Stimulated activated CD8-positive, alpha-beta memory T cell treated with anti-CD3 and anti-CD28 coated beads, Interleukin-15, amount 100 ng/mL, for 24 hours (primary cell): Measurements from ENCODE around the gene CDC34.

Source experiments
- DNase-seq: peaks from one replicate; pipeline ENCODE4 v3.0.0-alpha.2; 2020; ENCODE audit warnings: low read depth

CDC34 gene

GRCh38 chr19:542173-542866 is 10.8 kb downstream of the CDC34 start:
- no peak for DNase-seq

DNA sequence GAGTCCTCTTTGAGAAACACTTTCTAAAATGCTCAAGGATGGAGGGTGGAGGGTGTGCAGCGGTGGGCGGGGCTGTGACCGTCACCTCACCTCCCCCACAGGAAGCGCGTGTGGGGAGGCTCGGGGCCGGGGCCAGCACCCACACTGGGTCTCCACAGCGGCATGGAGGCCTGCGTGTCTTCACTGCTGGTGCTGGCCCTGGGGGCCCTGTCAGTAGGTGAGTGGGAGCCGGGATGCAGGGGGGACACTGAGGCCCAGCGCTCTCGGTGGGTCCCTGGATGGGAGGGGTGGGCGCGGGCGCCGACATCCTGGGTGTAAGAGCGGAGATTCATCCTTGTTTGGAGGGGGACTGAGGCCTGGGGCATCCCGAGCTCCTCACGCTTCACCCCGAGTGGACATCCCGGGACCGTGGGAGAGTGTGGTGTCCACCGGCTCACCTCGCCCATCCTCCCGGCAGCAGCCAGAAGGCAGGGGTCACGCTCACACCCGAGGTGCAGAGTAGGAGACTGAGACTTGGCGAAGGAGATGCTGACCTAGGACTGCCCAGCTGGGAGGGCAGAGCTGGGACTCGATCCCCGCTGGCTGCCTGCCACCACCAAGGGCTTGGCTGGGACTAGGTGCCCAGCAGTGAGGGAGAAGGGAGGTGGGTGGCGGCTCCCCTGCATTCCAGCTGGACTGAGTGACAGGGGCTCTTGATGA is 12.5 kb downstream of the CDC34 start, which contains the start of gene GZMM:
GZMM (plus strand) TSS at position 144 of the 699 bp plus-strand sequence; CDS start at position 163, 19 bp downstream.
- DNase-seq = peak; percentile 49

DNA sequence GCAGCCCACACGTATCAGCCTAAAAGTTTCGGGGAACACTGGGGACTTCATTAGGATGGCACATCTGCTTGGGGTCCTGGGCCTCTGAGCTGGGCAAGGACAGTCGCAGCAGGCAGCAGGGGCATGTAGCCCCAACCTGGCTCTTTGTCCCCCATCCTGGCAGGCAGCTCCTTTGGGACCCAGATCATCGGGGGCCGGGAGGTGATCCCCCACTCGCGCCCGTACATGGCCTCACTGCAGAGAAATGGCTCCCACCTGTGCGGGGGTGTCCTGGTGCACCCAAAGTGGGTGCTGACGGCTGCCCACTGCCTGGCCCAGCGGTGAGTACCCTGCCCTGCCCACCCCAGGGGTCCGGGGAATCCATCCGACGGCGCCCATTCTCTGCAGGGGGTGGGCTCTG is 15.6 kb downstream of the CDC34 start:
- DNase-seq = no peak

GRCh38 chr19:547836-548720 is 16.5 kb downstream of the CDC34 start:
- DNase-seq = no peak

DNA sequence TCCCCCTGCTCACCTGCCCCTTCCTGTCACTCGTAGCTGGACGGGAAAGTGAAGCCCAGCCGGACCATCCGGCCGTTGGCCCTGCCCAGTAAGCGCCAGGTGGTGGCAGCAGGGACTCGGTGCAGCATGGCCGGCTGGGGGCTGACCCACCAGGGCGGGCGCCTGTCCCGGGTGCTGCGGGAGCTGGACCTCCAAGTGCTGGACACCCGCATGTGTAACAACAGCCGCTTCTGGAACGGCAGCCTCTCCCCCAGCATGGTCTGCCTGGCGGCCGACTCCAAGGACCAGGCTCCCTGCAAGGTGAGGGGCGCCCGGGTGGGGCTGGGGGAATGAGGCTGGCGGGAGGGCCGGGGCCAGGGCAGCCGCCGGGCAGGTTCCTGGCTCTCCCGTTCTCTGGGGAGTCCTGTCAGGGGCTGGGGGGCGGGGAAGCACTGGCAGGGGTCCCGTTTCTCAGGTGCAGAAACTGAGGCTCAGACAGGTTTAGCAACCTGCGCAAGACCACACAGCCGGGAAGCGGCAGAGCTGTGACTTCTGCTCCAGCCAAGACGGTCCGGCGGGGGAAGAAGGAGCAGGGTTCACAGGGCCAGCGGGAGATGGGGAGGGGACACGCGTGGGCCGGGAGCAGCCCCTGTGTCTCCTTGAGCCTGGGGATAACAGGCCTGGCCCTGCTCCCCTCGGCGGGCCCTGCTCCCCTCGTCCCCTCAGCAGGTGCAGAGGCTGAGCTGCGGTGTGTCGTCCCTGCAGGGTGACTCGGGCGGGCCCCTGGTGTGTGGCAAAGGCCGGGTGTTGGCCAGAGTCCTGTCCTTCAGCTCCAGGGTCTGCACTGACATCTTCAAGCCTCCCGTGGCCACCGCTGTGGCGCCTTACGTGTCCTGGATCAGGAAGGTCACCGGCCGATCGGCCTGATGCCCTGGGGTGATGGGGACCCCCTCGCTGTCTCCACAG is 17.6 kb downstream of the CDC34 start:
- DNase-seq = no peak

GRCh38 chr19:554817-555216 is 23.3 kb downstream of the CDC34 start:
- DNase-seq = no peak

- DNase-seq = no peak
These were observed 23.9 kb downstream of the CDC34 start for GRCh38 chr19:555474-555808.

DNA sequence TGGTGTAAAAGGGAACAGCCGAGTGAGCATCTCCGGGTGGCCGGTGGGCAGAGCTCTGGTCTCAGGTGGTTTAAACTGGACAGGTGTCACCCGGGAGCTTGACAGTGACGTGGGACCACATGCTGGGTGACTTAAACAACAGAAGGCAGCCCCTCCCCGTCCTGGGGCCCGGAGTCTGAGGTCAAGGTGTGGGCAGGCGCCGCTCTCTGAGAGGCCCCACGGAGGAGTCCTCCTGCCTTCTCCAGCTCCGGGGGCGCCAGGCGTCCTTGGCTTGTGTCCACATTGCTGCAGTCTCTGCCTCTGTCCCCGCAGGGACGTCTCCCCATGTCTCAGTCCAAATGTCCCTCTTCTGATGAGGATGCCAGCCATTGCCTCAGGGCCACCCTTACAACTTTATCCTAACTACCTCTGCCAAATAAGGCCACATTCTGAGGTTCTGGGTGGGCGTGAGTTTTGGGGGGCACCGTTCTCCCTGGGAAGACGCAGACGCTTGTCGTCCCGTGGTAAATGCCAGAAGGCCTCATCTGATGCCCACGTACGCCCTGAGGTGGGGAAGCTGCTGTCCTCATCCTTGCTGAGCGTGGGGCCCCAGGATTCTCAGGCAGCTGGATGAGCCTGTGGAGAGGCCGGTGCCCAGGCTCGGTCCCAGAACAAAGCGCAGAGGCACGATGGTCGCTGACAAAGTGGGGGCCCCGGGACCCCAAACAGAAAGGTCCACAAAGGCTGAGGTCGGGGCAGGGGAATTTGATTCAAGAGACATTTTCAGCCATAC is 25.2 kb downstream of the CDC34 start:
- DNase-seq = no peak

- no peak for DNase-seq
These were observed 27.3 kb downstream of the CDC34 start for GRCh38 chr19:558770-559439.

GRCh38 chr19:560121-560520 is 28.6 kb downstream of the CDC34 start:
- no peak for DNase-seq

DNA sequence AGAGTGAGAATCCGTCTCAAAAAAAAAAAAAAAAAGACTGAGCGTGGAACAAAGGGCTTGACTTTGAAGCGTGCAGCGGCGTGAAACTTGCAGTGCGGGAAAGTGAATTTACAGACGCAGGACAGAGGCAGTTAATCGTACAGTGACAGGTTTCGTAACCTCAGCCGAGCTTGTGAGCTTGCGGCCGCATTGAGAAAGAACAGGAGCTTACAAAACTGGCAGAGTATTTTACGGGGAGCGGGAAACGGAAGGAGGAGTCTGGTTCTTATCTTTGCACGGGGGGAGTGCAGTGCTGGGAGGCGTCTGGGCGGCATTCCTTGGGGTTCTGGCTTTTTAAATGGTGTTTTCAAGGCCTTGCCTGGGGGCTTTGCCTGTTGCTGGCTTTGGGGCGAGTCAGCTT is 34.8 kb downstream of the CDC34 start:
- no peak for DNase-seq

- DNase-seq = no peak
These were observed 35.3 kb downstream of the CDC34 start for GRCh38 chr19:566844-567243.

DNA sequence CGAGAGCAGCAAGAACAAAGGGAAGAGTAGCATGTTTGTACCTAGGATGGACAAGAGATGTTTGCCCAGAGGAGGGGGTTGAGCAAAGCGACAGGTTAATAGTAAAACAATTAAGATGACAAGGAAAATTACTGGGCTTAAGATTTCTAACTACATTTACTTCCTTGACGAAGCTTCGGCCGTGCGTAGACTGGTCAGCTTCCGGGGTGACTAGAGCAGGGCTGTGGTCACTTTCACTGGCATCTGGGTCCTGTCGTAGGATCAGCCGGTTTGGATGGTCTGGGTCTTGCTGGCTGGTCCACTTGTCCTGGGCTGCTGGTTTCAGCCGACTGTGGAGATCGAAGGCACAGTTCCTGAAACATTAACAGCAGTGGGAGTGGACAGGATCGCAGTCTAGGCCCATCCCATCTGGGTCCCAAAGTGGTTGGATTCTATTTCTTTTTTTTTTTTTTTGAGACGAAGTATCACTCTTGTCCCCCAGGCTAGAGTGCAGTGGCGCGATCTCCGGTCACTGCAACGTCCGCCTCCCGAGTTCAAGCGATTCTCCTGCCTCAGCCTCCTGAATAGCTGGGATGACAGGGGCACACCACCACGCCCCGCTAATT is 35.8 kb downstream of the CDC34 start:
- no peak for DNase-seq

GRCh38 chr19:570251-570686 is 38.7 kb downstream of the CDC34 start:
- no peak for DNase-seq

DNA sequence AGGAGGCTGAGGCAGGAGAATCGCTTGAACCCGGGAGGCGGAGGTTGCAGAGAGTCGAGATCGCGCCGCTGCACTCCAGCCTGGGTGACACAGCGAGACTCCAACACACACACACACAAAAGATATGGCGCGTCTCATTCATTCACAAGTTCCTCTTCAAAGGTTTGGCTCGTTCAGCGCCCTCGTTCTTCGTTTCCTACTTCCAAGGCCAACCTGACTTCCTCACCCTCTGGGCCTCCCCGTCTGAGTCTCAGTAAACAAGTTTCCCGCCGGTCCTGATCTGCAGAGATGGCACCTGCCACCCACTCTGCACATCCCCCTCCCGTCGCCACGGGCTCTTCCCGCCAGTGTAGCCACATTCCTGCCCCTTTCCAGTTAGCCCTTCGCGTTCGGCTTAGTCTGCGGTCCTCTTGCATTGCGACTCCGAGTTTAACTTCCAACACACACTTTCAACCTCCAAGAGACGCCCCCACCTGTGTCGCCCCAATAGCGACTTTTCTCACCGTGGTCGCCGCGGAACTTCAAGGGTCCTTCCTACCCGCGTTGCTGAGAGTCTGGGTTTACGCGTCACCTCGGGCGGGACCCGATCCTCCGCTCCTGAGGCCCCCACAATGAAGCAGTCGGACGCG is 39.5 kb downstream of the CDC34 start:
- no peak for DNase-seq

GRCh38 chr19:571566-571974 is 40.0 kb downstream of the CDC34 start:
- no peak for DNase-seq

DNA sequence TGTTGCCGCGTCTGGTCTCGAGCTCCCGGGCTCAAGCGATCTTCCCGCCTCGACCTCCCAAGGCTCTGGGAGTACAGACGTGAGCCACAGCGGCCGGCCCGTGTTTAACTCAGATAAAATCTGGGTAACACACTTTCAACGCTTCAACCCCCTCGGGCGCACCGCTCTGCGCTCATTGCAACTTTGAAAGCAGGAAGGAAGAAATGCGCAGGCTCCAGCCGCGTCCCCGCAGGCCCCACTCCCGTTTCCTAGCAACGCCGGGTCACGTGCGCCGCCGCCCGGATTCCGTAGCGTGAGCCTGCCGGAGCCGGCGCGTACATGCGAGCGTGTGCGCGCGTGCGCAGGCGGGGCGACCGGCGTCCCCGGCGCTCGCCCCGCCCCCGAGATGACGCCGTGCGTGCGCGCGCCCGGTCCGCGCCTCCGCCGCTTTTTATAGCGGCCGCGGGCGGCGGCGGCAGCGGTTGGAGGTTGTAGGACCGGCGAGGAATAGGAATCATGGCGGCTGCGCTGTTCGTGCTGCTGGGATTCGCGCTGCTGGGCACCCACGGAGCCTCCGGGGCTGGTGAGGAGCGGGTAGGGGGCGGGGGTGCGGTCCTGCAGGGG is 40.7 kb downstream of the CDC34 start, which contains the start of gene BSG:
BSG (plus strand) TSS at position 457 of the 603 bp plus-strand sequence; CDS start at position 496, 39 bp downstream.
- DNase-seq = peak; percentile 96

GRCh38 chr19:572743-573518 is 41.4 kb downstream of the CDC34 start:
- DNase-seq = no peak
